SU-DHL-6 (cell line): ENCODE results near the gene TIMP2.

Source experiments
- H2AFZ ChIP-seq: fragments of 200-600 bp; sonication (generic); 2 replicates; pipeline ENCODE4 v1.6.1; 2014; ENCODE audit warnings: low read depth, mild to moderate bottlenecking, moderate library complexity, mixed read lengths, antibody characterized with exemption, low read length; ENCODE audit not compliant: severe bottlenecking
- H3F3A ChIP-seq: fragments of 200-600 bp; shearing (Covaris generic); 2 replicates; pipeline ENCODE4 v1.6.0; 2016; ENCODE audit warnings: antibody characterized with exemption, mild to moderate bottlenecking; ENCODE audit not compliant: insufficient read depth
- H3K27ac ChIP-seq: fragments of 200-600 bp; sonication (generic); 2 replicates; pipeline ENCODE4 v1.5.1; 2016; ENCODE audit warnings: low read depth, mild to moderate bottlenecking, low read length, moderate library complexity, mixed read lengths
- H3K27me3 ChIP-seq: fragments of 200-600 bp; sonication (generic), shearing (Covaris generic); 2 replicates; pipeline ENCODE4 v1.6.0; 2014; ENCODE audit warnings: mild to moderate bottlenecking, low read length
- H3K36me3 ChIP-seq: fragments of 200-600 bp; sonication (generic); 2 replicates; pipeline ENCODE4 v1.6.1; 2014; ENCODE audit warnings: mild to moderate bottlenecking, low read length, mixed read lengths
- H3K4me2 ChIP-seq: fragments of 300-600, 200-600 bp; shearing (Covaris generic), sonication (generic); 2 replicates; pipeline ENCODE4 v1.6.0; 2014; ENCODE audit warnings: low read length, low read depth, mild to moderate bottlenecking; ENCODE audit not compliant: poor library complexity, severe bottlenecking
- H3K4me3 ChIP-seq: fragments of 200-600 bp; sonication (generic); 2 replicates; pipeline ENCODE4 v1.5.1; 2014; ENCODE audit warnings: antibody characterized with exemption, low read length, mild to moderate bottlenecking, mixed read lengths; ENCODE audit not compliant: insufficient read depth, poor library complexity, severe bottlenecking
- H3K79me2 ChIP-seq: fragments of 200-600 bp; sonication (generic); 2 replicates; pipeline ENCODE4 v1.6.1; 2014; ENCODE audit warnings: mild to moderate bottlenecking, low read length, moderate library complexity; ENCODE audit not compliant: insufficient read depth
- H3K9ac ChIP-seq: fragments of 200-600 bp; sonication (generic); 2 replicates; pipeline ENCODE4 v1.7.0; 2014; ENCODE audit warnings: mild to moderate bottlenecking, low read length
- H3K9me2 ChIP-seq: fragments of 200-600 bp; sonication (generic); replicated peaks from 2 replicates; pipeline ENCODE4 v1.6.1; 2014; ENCODE audit warnings: low read length; ENCODE audit not compliant: insufficient read depth
- H3K9me3 ChIP-seq: fragments of 200-600 bp; sonication (generic); 2 replicates; pipeline ENCODE4 v1.6.1; 2014; ENCODE audit warnings: low read length, mixed read lengths; ENCODE audit not compliant: insufficient read depth
- H4K20me1 ChIP-seq: fragments of 200-600 bp; sonication (generic); 2 replicates; pipeline ENCODE4 v1.6.1; 2014; ENCODE audit warnings: low read depth, mild to moderate bottlenecking, antibody characterized with exemption, low read length, moderate library complexity, mixed read lengths
- EZH2phosphoT487 ChIP-seq: fragments of 200-600 bp; sonication (generic), shearing (Covaris generic); conservative IDR thresholded peaks from 2 replicates; pipeline ENCODE4 v1.6.1; 2018; ENCODE audit warnings: mild to moderate bottlenecking, antibody characterized with exemption, low read length, moderate library complexity, mixed read lengths
- TF ChIP-seq, protein P1 (sequence below): fragments of 200-600 bp; sonication (generic); IDR thresholded peaks from one replicate; pipeline ENCODE4 v1.5.1; 2017; ENCODE audit warnings: antibody characterized with exemption, mild to moderate bottlenecking, low read length, moderate library complexity; ENCODE audit not compliant: insufficient read depth, poor library complexity, severe bottlenecking

TIMP2 gene

DNA sequence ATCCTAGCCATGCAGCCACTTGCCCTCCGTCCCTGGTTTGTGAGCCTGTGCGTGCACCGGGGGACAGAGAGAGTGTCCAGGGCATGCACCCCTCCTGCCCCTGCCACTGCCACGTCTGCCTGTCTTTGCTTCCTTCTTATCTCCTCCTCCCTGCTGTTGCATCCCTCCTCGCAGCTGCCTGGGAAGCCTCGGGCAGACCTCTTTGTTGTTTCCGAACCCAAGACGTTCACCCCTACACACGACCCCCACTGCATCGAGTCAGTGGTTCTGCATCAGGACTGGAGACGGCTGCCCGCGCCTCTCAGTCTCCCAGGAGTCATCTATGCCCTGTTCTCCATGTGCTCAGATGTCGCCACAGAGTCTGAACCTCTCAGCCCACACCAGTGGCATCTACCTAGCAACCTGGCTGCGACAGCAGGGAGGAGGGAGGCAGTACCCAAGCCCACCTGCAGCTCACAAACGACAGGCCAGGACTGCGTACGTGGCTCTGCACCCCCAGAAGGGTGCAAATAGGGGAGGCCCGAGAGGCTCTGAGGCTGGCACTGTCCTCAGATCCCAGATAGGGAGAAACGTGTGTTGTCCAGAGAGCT lies 5.2 kb downstream of the TIMP2 start:
- no peak overlapping the region for H3K4me3 ChIP-seq
- H2AFZ ChIP-seq = no peak overlapping the region
- H3K4me2 ChIP-seq = no peak overlapping the region
- no peaks in the 10 kb centered on the region for H3K9me3 ChIP-seq
- H3K27ac ChIP-seq = no peak overlapping the region
- no peaks in the 10 kb centered on the region for H3K36me3 ChIP-seq
- TF ChIP-seq, protein P1, sequence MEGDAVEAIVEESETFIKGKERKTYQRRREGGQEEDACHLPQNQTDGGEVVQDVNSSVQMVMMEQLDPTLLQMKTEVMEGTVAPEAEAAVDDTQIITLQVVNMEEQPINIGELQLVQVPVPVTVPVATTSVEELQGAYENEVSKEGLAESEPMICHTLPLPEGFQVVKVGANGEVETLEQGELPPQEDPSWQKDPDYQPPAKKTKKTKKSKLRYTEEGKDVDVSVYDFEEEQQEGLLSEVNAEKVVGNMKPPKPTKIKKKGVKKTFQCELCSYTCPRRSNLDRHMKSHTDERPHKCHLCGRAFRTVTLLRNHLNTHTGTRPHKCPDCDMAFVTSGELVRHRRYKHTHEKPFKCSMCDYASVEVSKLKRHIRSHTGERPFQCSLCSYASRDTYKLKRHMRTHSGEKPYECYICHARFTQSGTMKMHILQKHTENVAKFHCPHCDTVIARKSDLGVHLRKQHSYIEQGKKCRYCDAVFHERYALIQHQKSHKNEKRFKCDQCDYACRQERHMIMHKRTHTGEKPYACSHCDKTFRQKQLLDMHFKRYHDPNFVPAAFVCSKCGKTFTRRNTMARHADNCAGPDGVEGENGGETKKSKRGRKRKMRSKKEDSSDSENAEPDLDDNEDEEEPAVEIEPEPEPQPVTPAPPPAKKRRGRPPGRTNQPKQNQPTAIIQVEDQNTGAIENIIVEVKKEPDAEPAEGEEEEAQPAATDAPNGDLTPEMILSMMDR = no peak
- no peak for TF ChIP-seq EZH2phosphoT487
- H4K20me1 ChIP-seq = no peaks in the 10 kb centered on the region
- H3K27me3 ChIP-seq = no peaks in the 10 kb centered on the region
- H3K79me2 ChIP-seq = no peaks in the 10 kb centered on the region
- H3F3A ChIP-seq = no peaks in the 10 kb centered on the region
- no peak overlapping the region for H3K9ac ChIP-seq
- no peaks in the 10 kb centered on the region for H3K9me2 ChIP-seq

DNA sequence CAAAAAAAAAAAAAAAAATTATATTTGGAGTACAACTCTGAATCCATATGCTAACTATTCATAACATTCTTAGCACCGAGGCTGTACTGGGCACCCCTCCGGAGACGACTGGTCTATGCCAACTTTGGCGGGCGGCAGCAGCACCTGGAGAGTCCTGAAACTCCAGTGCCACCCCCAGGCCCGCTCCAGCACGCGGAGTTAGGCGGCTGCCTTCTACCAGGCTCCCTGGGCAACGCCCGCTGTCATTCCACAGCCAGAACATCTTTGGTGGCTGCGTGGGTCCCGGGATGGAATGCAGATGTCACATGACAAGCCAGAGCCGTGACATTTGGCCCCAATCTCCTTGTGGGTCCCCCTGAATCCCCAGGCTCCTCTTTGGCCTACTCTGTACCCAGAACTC lies 6.2 kb downstream of the TIMP2 start:
- no peaks in the 10 kb centered on the region for H3K36me3 ChIP-seq
- no peaks in the 10 kb centered on the region for H4K20me1 ChIP-seq
- no peaks in the 10 kb centered on the region for H3K27me3 ChIP-seq
- no peaks in the 10 kb centered on the region for H3K9me2 ChIP-seq
- no peak overlapping the region for H3K9ac ChIP-seq
- no peak overlapping the region for H3K27ac ChIP-seq
- no peaks in the 10 kb centered on the region for H3F3A ChIP-seq
- no peaks in the 10 kb centered on the region for H3K79me2 ChIP-seq
- no peak overlapping the region for H2AFZ ChIP-seq
- TF ChIP-seq, protein P1 = no peak
- TF ChIP-seq EZH2phosphoT487 = no peak
- H3K4me3 ChIP-seq = no peak overlapping the region
- H3K4me2 ChIP-seq = no peak overlapping the region
- no peaks in the 10 kb centered on the region for H3K9me3 ChIP-seq

DNA sequence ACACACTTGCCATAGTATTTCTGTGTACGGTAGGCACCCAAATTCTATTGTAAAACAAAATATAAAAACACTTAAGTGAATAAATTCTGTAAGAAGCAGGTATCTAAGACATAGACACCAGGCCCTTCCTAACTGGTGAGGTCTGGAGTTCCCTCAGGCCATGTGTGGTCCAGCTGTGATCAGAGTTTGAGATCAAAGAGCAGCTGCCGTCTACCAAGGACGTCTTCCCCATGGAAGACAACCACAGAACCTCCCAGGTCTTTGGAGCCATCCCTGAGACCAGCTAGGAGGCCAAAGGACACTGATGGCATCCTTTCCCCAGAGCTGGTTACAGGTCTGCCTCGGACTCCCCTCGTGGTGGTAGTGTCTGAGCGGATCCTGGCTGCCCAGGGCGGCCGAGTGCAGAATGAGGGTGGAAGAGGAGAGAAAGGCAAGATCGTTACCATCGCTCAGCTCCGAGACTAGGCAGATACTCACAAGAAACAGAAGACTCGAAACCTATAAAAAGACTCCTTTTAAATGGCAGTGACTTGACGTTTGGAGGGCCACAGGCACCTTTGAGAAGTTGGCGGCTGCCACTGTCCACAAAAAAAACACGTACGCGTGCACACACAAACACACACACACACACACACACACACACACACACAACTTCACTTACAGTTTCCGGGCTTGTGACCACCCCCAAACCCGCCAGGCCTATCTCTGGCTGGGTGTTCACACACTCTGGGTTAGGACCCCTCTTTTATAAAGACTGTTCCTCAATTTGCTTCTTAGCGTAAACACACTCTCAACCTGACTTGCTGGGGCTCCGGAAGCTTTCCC lies 7.5 kb downstream of the TIMP2 start:
- H3K9me2 ChIP-seq = no peaks in the 10 kb centered on the region
- H3F3A ChIP-seq = no peaks in the 10 kb centered on the region
- no peaks in the 10 kb centered on the region for H3K79me2 ChIP-seq
- H3K9ac ChIP-seq = no peak overlapping the region
- no peaks in the 10 kb centered on the region for H3K36me3 ChIP-seq
- H3K27me3 ChIP-seq = no peaks in the 10 kb centered on the region
- TF ChIP-seq, protein P1 = no peak
- TF ChIP-seq EZH2phosphoT487 = no peak
- no peaks in the 10 kb centered on the region for H4K20me1 ChIP-seq
- no peaks in the 10 kb centered on the region for H3K9me3 ChIP-seq
- no peak overlapping the region for H3K4me3 ChIP-seq
- H2AFZ ChIP-seq = no peak overlapping the region
- H3K27ac ChIP-seq = no peak overlapping the region
- H3K4me2 ChIP-seq = no peak overlapping the region
